ENCODE measurements around the gene ZMIZ1. TPM values are rescaled to one million over a fixed set of nuclear protein-coding genes. Genes with fewer than 3 reads are reported as not detected.
A peak's percentile ranks its signal among the peaks of the same experiment; 100 is the strongest.
"Not testable (repeated sequence)": the region's sequence is repeated elsewhere in the genome, so short reads cannot be mapped to it uniquely, and the experiment has no call there.

Gene ZMIZ1
- total RNA-seq, 1 experiment from 2014 or later: 22.8 TPM

DNA sequence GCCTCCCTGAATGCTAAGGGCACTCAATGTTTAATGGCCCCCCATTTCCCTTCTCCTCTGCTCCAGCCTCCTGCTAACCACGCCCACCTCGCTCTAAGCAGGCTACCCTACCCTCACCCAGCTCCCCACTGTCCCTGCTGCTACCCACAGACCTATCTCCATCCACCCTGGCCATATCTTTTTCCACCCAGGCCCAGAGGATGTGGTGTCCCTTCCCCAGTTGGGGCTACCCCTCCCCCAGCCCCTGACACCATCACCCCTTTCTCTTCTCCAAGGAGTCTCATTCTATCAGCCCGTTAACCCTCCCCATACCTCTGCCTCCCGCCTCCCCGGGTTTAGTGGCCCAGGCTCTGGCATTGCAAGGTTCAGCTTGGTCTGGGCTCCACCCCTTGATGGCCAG, 249.6 kb downstream of the ZMIZ1 start:
- no peak for DNase-seq (ENCODE audit: low read depth)

DNA sequence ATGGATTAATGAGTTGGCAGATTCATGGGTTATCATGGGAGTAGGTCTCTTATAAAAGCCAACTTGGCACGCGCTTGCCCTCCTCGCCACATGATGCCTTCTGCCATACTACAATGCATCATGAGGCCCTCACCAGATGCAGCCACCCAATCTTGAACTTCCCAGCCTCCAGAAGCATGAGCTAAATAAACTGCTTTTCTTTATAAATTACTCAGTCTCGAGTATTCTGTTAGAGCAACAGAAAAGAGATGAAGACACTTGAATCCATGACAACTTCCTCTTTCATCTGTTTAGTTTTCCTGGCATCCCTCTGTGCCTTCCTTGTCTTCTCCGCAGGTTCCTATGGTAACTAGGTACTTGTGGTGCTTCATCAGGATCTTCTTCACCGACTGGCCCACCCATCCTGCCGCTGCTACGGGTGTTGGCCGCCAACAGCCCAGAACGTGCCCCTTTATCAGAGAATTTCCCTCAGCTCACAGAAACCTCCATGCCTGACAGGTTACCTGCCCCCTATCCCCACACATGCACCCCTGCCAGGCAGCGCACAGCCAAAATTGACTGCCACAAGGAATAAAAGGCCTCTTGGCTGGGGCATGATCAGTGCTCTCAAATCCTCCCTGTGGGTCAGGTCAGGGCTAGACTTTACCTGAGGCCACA, 250.5 kb downstream of the ZMIZ1 start:
- no peak for DNase-seq (ENCODE audit: low read depth)

GRCh38 chr10:79320316-79320715, 251.6 kb downstream of the ZMIZ1 start:
- no peak for DNase-seq (ENCODE audit: low read depth)

DNA sequence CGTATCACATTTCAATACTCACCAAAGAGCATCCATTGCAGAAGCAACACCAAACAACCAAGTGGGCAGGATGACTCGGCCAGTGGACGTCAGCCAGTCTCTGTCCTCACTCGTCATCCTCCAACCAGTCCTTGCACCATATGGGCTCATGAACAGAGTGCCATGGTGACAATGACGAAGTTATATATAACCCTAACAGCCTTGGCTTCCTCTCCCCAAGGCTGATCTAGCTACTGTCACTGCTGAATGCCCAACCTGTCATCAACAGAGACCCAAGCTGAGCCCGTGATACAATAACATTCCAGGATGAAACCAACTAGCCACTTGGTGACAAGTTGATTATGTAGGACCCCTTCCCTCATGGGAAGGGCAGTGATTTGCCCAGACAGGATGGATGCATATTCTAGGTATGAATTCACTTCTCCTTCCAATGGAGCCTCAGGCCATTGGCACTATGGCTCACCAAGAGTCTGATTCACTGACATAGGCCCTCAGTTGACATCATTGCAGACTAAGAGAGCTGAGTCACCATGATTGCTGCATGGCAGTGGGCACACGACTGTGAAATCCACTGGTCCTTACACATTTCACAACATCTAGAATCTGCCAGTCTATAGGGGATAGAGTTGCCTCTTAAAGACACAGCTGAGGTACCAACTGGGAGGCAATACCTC, 252.2 kb downstream of the ZMIZ1 start:
- peak; percentile 92 for DNase-seq (ENCODE audit: low read depth)

GRCh38 chr10:79321494-79321882, 252.7 kb downstream of the ZMIZ1 start:
- no peak for DNase-seq (ENCODE audit: low read depth)

GRCh38 chr10:79321951-79322350, 253.2 kb downstream of the ZMIZ1 start:
- DNase-seq (ENCODE audit: low read depth): no peak

- peak; percentile 96 for DNase-seq (ENCODE audit: low read depth)
These were observed 254.1 kb downstream of the ZMIZ1 start for GRCh38 chr10:79322616-79323543.

DNA sequence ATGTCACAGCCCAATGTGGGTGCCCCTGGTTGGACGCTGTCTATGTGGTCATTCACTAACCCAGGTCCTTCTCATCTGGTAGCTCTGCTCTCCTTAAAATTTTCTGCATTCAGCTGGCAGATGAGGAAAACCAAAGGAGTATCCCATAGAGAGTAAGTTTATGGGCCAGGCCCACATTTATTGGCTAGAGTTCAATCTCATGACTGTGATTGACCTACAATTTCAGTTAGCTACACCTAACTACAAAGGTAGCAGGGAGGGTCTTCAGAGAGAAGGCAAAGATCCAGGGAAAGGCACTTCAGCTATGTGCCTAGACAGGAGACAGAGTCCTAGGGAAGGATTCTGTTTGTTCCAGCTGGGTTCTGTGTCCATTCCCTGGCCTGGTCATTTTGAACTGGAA, 254.8 kb downstream of the ZMIZ1 start:
- no peak for DNase-seq (ENCODE audit: low read depth)

DNA sequence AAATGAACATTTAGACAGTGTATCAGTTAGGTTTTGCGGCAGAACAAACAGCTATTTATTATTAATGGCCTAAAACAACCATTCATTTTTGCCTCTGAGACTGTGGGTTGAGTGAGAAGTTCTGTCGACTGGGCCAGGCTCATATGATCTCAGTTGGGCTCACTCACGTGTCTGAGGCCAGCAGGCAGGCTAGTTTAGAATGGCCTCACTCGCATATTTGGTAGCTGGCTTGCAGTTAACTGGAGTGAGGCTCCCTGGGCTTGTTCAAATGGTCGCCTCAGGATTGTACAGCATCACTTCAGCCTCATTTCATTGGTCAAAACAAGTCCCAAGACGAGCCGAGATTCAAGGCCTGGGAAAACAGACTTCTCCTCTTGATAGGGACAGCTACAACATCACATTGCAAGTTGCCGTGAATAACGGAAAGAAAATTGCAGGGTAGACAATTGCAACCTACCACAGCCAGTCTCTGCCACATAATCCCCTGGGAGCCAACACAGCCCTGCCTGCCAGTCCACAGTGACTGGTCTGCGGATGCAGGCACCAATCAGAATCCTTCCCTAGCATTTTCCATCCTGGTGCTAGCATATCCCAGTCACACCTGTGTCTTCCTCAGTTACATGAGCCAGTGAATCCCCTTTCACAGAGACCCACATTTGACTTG, 255.4 kb downstream of the ZMIZ1 start:
- no peak for DNase-seq (ENCODE audit: low read depth)

DNA sequence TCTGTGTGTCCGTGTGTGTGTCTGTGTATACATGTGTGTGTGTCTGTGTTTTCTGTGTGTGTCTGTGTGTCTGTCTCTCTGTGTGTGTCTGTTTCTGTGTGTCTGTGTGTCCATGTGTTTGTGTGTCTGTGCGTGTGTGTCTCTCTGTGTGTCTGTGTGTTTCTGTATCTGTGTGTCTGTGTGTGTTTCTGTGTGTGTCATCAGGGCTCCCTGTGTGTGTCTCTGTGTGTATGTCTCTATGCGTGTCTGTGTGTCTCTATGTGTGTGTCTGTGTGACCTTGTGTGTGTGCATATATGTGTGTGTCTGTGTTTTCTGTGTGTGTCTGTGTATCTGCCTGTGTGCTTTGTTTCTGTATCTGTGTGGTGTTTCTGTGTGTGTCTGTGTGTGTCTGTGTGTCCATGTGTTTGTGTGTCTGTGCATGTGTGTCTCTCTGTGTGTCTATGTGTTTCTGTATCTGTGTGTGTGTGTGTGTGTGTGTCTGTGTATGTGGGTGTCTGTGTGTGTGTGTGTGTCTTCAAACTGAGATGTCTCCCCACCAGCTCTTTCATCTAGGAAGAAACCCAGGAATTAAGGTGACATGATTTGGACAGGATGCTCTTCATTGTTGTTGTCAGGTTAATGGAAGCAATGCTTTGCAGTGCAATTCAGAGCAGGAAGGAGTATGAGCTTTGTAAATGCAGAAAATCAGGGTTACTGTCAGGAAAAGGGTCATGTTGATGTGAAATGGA, 257.8 kb downstream of the ZMIZ1 start:
- no peak for DNase-seq (ENCODE audit: low read depth)

- DNase-seq (ENCODE audit: low read depth): no peak
These were observed 258.3 kb downstream of the ZMIZ1 start for GRCh38 chr10:79327090-79327457.

DNA sequence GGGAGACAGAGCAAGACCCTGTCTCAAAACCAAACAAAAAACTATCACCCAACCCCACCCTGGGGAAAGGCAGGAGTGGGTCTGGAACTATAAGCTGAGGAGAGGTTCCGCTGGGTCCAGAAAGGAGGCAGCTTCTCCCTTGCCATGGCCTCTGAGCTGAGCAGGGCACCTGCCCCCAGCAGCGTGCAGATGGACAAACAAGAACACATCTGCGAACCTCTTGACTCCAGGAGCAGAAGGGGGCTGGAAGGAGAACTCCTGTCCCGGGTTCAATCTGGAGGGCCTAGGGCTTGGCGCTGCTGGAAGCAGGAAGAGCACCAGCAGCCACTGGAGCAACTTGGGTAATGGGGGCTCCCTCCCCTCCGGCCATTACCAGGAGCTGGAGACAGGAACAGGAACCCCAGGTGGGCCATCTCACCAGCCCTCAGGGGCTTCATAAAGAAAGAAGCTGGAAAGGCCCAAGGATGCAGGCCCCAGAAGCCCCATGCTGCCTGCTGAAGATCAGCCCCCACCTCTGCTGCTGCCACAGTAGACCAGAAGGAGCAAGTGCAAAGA, 259.5 kb downstream of the ZMIZ1 start:
- no peak for DNase-seq (ENCODE audit: low read depth)

DNA sequence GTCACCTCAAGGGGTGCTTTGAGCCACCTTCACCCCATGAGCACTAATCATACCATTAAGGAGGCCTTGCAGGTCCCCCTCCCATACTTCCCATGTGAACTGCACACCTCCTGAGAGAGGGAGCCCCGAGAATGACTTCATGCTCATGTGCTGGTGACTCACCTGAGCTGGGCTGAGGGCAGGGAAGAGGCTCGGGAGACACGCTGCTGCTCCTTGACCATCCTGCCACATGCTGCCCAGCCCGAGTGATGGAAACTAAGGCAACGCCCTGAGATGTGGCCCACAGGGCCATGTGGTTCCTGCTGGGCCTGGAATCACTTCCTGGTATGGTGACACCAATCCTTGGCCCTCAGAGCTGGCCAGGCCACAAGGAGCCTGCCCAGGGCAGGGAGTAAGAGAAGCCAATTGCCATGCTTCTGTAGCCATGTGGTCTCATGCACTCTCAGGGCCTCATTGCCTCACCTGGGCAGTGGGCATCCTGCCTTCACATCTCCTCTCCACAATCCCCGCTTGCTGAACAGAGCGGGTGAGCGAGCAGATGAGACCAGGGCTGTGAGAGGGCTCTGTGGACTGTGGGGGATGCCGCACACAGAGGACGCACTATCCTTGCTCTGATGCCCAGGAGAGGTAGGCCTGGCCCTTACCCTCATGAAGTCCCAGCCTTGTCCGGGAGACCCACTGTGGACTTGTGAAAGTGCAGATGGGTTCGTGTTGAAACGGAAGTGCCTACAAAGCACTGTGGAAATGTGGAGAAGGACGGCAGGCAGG, 260.2 kb downstream of the ZMIZ1 start:
- peak; percentile 80 for DNase-seq (ENCODE audit: low read depth)

DNA sequence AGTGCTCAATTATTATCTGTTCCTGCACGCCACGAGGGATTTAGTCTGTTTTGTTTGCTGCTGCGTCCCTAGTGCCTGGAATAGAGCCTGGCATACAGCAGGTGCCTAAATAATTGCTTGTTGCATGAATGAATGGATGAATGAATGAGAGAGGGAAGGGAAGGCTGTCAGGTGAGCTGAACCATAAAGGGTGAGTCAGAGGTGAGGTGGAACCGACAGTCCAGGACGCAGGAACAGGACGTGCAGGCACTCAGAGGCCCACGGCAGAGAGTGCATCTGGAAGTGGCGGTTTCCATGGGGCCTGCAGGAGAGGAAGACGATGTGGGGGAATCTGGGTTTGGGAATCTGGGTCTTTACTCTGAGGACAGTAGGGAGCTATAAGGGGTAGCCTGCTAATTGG, 260.8 kb downstream of the ZMIZ1 start:
- no peak for DNase-seq (ENCODE audit: low read depth)

DNA sequence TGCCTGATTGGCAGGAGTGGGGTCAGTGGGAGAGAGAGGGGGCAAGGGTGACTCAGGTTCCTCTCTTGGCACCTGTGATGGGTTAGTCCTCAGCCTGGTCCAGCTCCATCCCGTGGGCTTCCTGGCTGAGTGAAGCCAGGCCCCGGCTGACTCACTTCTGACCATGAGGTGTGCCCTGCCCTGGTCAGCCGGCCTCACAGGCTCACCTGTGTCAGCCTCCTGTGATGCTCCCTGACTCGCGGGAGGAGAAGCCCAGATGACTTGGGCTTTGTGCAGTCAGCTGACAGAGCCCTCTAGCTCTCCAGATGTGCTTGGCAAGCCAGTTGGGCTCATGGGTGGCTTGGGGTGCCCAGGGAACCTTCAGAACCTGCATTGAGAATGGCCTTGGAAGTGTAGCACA, 262.5 kb downstream of the ZMIZ1 start:
- peak; percentile 44 for DNase-seq (ENCODE audit: low read depth)

DNA sequence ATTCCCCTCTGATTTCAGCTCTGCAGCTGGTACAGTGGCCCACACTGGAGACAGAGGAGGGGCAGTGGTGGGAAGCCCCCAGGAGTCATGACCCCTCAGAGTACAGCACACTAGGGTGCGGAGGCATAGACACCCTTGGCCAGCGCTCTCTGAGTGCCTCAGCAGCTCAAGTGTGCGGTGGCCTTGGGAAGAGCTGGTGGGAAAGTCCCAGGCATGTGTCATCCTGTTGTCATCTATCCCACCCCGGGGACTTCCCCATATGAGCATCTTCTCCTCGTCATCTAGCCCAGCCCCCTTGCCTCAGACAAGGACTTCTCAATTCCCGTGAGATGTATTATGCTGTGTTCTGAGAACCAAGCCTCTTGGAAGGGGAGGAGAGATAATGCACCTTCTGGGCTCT, 262.9 kb downstream of the ZMIZ1 start:
- DNase-seq (ENCODE audit: low read depth): peak; percentile 83

GRCh38 chr10:79332610-79333315, 264.0 kb downstream of the ZMIZ1 start:
- DNase-seq (ENCODE audit: low read depth): not testable (repeated sequence)

GRCh38 chr10:79333513-79333912, 264.7 kb downstream of the ZMIZ1 start:
- peak; percentile 84 for DNase-seq (ENCODE audit: low read depth)

- no peak for DNase-seq (ENCODE audit: low read depth)
These were observed 265.8 kb downstream of the ZMIZ1 start for GRCh38 chr10:79334573-79334972.
